ENCODE measurements around the gene BICDL1.

DNA sequence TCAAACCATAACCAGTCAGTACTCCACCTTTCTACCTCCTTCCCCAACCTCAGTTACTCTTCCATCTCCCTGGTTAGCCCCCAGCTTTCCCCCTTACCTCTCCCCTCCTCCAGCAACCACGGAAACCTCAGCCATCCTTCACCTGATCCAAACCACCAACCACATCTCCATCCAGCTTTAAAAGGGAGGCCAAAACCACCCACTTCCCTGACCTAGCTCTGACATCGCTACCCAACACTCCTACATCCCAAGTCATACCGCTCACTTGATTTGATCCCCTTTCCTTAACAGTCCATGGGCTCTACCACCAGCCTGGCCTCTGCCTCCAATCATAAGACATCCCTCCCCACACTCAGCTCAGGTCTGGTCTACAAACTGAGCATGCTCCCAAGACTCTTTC, 126.0 kb downstream of the BICDL1 start:
- TF ChIP-seq, protein P1, sequence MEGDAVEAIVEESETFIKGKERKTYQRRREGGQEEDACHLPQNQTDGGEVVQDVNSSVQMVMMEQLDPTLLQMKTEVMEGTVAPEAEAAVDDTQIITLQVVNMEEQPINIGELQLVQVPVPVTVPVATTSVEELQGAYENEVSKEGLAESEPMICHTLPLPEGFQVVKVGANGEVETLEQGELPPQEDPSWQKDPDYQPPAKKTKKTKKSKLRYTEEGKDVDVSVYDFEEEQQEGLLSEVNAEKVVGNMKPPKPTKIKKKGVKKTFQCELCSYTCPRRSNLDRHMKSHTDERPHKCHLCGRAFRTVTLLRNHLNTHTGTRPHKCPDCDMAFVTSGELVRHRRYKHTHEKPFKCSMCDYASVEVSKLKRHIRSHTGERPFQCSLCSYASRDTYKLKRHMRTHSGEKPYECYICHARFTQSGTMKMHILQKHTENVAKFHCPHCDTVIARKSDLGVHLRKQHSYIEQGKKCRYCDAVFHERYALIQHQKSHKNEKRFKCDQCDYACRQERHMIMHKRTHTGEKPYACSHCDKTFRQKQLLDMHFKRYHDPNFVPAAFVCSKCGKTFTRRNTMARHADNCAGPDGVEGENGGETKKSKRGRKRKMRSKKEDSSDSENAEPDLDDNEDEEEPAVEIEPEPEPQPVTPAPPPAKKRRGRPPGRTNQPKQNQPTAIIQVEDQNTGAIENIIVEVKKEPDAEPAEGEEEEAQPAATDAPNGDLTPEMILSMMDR (IDR thresholded peaks at IDR 0.05) = no peak
- TF ChIP-seq REST (IDR thresholded peaks at IDR 0.05; ENCODE audit: insufficient read depth in 1 of 2, low read depth in 2 of 2, low read length in 1 of 2) = no peak
- TF ChIP-seq POLR2AphosphoS5 (IDR thresholded peaks at IDR 0.05; ENCODE audit: low read depth, low read length) = no peak

All from Panc1 (cell line).